NCI-H774 (cell line): ENCODE results near the gene ARVCF.

Experiments
- DNase-seq: peaks from one replicate; lab custom pipeline; 2025; lab: John Stamatoyannopoulos, UW

ARVCF gene

DNA sequence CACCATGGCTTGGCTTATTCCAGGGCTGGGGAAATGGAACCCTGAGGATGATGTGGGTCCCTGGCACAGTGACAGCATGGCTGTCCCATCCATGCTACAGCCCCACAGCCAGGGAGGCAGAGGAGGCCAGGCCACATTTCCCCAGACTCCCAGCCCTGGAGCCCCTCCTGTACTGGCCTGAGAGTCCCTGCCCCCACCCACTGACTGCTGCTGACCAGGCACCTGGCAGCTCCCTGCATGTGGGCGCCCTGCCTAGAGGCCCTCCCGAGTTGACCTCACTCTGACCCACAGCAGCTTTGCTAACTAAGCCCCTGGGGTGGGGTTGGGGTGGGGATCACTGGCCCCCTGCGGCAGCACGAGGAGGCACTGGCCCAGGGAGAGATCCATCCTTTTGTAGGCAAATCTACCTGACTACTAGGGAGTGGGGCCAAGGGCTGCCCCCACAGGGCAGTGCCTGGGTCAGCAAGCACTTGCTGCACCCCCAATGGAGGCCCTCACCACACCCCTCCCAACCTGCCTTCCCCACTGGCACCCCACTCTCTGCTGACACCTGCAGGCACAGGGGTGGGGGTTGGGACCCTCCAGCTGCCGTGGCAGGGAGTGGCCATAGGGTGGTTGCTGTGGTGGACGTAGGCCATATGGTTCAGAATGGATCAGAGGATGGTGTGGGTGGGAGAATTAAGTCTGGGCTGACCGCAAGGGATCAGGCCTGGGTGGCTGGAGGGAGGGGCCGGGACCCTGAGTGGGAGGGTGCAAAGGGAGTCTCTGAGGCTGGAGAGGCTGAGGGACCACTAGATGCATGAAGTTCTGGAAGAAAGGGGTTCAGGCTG lies 17.4 kb downstream of the ARVCF start:
- DNase-seq = no peak

GRCh38 chr22:19998232-19998951 lies 18.2 kb downstream of the ARVCF start:
- DNase-seq = no peak

GRCh38 chr22:19997561-19998231 lies 18.9 kb downstream of the ARVCF start:
- no peak for DNase-seq

GRCh38 chr22:19996694-19997384 lies 19.8 kb downstream of the ARVCF start:
- DNase-seq = no peak

DNA sequence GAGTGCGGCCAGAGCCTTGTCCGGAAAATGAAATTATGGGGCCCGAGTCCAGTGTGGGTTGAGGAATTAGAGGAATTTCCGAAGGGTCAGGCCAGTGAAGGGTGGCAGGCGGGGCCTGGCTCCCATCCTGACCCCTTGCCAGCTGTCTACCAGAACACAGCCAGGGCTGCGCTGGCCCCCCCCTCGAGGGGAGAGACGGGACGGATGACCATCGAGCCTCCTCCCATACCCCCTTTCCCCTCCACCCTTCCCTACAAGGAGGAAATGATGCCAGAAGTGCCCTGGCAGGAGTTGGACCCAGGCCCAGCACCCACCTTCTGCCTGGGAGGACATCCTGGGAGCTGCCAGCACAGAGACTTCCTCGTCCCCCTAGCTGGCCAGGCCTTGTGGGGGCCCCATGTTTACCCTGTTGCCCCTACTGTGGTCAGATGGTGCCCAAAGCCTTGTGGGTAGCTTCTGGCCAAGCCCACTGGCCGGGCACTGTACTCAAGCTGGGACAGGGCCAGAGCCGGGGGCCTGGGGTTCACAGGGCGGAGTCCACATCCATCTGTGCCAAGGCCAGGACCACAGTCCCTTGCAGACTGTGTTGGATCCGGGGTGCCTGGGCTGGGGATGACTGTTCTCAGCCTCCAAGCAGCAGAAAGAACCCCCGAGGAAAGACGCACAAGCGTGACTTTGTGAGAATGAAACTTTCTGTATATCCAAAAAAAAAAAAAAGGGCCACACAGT lies 20.8 kb downstream of the ARVCF start:
- no peak for DNase-seq

GRCh38 chr22:19994851-19995610 lies 21.6 kb downstream of the ARVCF start:
- DNase-seq = no peak

DNA sequence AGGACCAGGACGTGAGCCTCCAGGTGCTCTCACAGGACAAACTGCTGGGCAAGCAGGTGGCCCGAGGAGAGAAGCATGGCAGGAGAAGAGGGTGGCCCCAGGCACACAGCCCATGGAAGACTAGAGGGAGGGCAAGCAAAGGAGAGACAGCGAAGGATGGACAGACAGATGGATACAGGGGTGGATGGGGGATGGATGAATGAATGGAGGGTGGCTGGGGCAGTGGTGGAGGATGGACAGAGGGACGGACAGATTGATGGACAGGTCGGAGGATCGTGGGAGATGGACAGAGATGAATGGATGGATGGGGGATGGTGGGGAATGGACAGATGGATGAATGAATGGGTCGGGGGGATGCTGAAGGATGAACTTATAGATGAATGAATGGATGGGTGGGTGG lies 22.7 kb downstream of the ARVCF start:
- DNase-seq = no peak

- no peak for DNase-seq
Measured at GRCh38 chr22:19992921-19993355, 23.7 kb downstream of the ARVCF start.

DNA sequence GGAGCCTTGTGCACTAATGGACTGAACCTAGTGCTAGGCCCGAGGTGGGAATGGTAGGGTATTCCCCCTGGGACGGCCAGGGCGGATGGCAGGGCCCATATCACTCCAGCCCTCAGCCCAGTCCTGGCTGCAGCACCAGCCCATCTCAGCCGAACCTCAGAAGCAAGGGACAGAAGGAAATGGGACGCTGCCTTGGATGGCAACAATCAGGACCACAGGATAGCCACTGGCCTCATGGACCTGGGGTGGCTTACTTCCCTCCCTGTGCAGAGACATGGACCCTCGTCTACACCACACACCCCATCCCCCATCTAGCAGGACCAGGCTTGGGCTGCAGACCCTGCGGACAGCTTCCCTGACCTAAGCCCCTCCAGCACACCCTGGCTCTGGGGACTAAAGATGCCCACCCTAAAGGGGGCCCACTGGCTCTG lies 24.1 kb downstream of the ARVCF start:
- no peak for DNase-seq

DNA sequence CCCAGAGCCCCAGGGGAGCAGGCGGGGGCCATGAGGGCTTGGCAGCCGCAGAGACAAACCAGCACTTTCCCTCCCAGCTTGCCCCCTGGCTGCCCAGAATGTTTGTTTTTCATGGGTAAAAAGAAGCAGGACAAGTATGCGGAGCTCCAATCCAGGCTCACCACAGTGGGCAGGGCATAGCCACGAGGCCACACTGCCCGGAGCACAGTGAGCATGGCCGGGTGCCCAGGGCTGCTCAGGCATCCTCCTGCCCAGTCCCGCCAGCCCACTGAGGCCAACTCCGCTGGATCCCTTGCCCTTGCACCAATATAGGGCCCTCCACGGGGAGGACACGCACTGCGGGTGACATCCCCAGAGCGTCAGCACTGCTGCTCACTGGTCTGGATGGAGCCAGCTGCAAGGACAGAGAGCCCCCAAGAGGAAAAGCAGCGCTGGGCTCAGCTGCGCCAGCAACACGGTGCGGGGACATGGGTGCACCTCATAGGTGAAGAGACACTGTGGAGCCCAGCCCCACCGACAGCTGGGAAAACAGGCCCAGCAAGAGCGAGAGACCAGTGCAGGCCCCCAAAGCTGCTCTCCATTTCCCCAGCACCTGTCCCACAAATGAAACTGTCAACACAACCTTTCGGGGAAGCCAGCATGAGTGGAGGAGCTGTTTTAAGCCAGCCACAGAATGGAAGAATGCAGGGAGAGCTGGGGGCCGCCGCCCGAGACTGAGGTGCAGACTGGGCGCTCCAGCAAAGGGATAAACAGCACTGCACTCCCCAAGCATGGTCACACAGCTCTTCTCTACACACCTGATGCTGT lies 24.8 kb downstream of the ARVCF start:
- no peak for DNase-seq

DNA sequence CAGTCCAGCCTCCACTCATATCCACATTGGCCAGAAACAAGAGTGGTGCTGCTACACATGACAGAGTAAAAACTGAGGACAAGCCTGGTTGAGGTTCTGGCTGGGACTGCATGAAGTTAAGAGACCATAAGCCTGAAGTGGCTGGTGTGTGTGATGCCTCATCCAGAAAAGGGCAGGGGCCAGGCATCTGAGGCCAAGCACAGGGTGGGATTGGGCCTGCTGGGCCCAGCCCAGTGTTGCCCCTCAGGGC lies 25.3 kb downstream of the ARVCF start:
- DNase-seq = no peak

DNA sequence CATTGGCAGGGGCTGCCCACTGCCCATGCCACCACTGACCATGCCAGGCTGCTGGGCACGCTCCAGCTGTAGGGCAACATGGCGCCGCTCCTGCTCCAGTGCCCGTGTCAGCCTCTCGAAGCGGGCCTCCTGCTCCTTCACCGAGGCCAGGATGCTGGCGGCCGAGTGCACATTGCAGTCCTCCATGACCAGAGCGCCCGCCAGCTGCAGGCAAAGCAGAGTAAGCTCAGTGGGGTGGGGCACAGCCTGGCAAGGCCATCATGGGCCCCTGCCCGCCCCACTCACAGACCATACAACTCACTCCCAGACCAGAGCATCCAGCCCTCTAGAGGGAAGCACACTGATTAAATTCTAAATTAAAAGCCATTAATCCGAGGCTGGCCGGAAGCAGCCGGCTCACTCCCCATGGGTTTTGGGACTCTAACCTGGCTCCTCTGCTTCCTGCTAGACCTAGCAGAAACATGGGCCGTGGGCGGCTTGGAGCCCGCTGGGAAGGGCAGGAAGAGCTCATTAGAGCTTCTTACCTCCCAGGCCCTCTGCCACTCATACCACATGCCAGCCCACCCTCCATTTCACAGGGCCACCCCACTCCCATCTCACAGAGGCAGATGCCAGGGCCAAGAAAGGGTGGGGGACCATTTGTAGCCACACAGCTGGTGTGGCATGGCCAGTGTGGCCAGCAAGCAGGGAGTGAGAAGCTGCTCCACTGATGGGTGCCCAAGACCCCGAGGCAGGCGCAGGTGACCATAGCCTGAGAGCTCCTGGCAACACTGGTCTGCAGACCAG lies 25.8 kb downstream of the ARVCF start:
- DNase-seq = no peak

DNA sequence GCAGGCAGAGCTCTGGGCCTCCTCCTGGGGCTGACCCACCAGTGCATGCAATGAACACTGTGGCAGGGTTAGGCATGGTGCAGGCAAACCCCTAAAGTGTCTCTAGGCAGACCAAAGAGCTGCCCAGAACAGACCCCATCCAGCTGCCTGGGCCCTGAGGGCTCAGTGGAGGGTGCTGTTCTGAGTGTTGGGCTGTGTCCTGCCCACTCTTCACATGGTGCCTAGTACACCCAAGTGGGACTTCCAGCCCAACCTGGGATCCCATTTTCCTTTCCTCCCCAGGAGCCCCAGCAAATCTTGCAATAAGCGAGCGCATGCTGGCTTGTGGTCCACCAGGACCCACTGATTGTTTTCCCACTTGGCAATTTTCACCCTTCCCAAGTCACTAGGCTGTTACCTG lies 26.4 kb downstream of the ARVCF start:
- DNase-seq = no peak

DNA sequence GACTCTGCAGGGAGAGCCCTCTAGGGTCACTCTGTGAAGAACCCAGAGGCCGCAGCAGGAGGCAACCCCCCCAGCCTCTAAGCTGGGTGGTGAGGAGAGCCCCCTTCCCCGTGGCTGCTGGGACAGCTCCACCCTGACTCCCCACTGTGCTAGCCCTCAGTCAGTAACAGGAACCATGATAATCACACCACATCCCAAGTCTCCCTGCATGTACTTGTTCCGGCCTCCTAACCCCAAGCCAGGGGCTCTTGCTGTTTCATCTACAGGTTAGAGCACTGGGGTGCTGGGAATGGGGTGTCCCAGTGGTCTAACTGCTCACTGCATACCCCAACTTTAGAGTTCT lies 26.9 kb downstream of the ARVCF start:
- DNase-seq = no peak

GRCh38 chr22:19988965-19989724 lies 27.5 kb downstream of the ARVCF start:
- DNase-seq = no peak

DNA sequence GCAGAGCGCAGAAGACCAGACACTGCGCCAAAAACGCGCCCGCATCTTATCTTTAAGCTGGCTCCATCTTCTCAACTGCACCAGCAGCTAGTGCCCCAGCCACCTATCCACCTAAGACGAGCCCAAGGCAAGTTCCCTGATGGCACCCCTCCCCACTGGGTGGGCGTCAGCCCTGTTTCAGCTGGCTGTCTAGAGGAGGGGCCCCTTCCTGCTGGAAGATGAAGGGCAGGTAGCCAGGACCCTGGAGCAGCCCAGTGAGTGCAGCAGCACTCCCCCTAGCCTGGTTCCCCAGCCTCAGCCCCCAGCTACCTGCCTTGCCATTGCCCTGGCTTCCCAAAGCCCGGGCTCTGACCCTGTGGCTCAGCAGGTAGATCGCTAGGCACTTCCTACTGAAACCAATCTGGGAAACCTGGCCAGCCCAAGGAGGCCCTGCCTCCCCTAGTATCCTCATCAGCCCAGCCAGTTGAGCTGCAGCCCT lies 28.3 kb downstream of the ARVCF start:
- DNase-seq = no peak

GRCh38 chr22:19987394-19988306 lies 29.0 kb downstream of the ARVCF start:
- no peak for DNase-seq
